H7 (cell line): ENCODE results near the gene C2orf69. TPM values are rescaled to one million over a fixed set of nuclear protein-coding genes. Genes with fewer than 3 reads are reported as not detected.

ENCODE experiments used
- DNase-seq: peaks from one replicate; pipeline ENCODE4 v3.0.0; 2012
- H3K27me3 ChIP-seq: 2 replicates; pipeline ENCODE4 v1.6.0; 2011; ENCODE audit warnings: mild to moderate bottlenecking, low read length; ENCODE audit not compliant: control insufficient read depth, insufficient read depth
- H3K36me3 ChIP-seq: replicated peaks from 2 replicates; pipeline ENCODE4 v1.5.1; 2011; ENCODE audit warnings: low read length; ENCODE audit not compliant: control insufficient read depth, insufficient read depth
- H3K4me3 ChIP-seq: 2 replicates; pipeline ENCODE4 v1.5.1; 2011; ENCODE audit warnings: low read depth, mild to moderate bottlenecking, control low read depth, low read length, moderate library complexity; ENCODE audit not compliant: insufficient read depth
- total RNA-seq: library from RNA; depleted of rRNA; stranded (reverse); fragments of >200 nt; shearing (Covaris generic); gene quantifications from 2 replicates; pipeline ENCODE4 v1.2.3, GENCODE V29; 2014; rRNA removed

C2orf69 gene
- total RNA-seq, 1 experiment from 2014 or later = 20.2 TPM

DNA sequence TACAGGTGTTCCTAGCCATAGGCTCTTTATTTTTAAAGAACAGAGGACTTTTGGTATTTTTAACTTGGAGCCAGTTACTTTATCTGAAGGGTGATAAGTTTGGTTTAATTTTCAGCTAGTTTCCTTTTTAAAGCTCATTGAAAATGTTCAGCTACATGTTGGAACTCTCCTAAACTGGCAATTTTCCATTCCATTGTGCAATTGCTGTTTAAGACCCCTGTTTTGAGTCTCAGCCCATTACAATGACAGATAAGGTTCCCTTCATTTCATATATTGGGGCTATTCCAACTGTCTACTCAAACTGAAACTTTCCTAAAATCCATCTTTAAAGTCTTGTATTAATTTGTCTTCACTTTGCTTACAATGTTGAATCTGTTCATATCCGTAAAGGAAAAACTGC, 55.9 kb downstream of the C2orf69 start:
- Histone ChIP-seq H3K36me3 (peaks cover 9% of the 10 kb centered on the region), H3K27me3 (no peaks in the 10 kb centered on the region), H3K4me3 (no peak overlapping the region)
- no peak for DNase-seq

GRCh38 chr2:199968126-199968525, 57.0 kb downstream of the C2orf69 start:
- Histone ChIP-seq H3K27me3 (no peaks in the 10 kb centered on the region), H3K36me3 (peaks cover 6% of the 10 kb centered on the region), H3K4me3 (no peak overlapping the region)
- no peak for DNase-seq

DNA sequence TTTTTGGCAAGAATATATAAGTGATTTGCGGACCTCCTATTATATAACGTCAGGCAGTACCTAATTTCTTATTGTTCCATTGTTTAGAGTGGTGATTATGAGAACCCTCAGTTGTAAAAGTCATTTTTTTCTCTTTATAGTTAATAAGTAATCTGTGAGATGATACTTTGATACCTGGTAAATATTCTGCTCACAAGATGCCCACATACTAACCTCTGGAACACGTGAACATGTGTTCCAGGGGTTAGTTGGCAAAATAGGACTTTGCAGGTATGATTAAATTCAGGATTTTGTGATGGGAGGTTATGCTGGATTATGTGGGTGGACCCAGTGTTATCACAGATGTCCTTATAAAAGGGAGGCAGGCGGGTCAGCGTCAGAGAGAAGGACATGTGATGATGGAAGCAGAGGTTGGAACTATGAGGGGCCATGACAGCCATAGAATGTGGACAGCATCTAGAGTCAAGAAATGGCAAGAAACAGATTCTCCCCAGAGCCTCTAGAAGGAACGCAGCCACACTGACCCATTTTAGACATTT, 61.1 kb downstream of the C2orf69 start:
- no peak for DNase-seq
- Histone ChIP-seq H3K36me3 (no peaks in the 10 kb centered on the region), H3K27me3 (no peaks in the 10 kb centered on the region), H3K4me3 (no peak overlapping the region)

- peak; percentile 33 for DNase-seq
- no peak overlapping the region for H3K4me3 ChIP-seq
Measured at GRCh38 chr2:199973703-199974102, 62.6 kb downstream of the C2orf69 start.

DNA sequence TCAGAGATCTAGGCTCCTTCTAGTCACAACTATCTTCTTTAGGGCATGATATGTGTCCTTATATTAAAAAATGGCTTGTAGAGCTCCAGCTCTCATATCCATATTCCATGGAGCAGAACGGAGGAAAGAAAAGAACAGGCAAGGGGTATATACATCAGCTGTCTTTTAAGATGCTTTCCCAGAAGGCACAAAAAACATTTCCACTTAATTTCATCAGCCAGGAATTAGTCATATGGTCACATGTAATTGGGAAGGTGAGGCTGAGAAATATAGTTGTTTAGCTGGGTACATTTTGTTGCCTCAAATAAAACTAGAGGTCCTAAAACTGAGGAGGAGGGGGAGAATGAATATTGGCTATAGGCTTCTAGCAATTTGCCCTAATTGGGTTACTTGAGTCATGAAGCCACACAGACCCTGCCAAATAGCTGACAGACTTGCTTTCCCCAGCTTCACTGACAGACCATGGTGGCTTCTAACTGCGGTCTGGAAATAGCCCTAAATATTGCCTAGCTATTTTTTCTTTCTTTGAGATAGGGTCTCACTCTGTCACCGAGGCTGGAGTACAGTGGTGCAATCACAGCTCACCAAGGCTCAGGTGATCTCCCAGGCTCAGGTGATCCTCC, 64.3 kb downstream of the C2orf69 start:
- no peaks in the 10 kb centered on the region for H3K27me3 ChIP-seq
- H3K4me3 ChIP-seq = no peak overlapping the region
- no peak for DNase-seq
- no peaks in the 10 kb centered on the region for H3K36me3 ChIP-seq

More at GRCh38 chr2:199973703-199974102, 62.6 kb downstream of the C2orf69 start:
- no peaks in the 10 kb centered on the region for H3K36me3 ChIP-seq
- no peaks in the 10 kb centered on the region for H3K27me3 ChIP-seq

Other genes starting within 250 kb of the C2orf69 start
- 0.59 and 0.96 TPM in 2 replicates for gene FTCDNL1, start 60.1 kb upstream of the C2orf69 start, total RNA-seq
- gene TYW5, start 44.2 kb downstream of the C2orf69 start, total RNA-seq = 10.3 and 16.2 TPM in 2 replicates
- gene MAIP1, start 44.3 kb downstream of the C2orf69 start, total RNA-seq = 65.5 and 77.8 TPM in 2 replicates